Hepatocyte (in vitro differentiated cells): ENCODE results near the gene SYT3.

Experiments
- EZH2 ChIP-seq: fragments of 200-600 bp; sonication (generic); IDR thresholded peaks from 2 replicates; pipeline ENCODE4 v1.6.1; 2016; ENCODE audit warnings: antibody characterized with exemption, mild to moderate bottlenecking, borderline replicate concordance
- EZH2phosphoT487 ChIP-seq: fragments of 200-600 bp; sonication (generic); IDR thresholded peaks from one replicate; pipeline ENCODE4 v1.6.1; 2018; ENCODE audit warnings: antibody characterized with exemption, mild to moderate bottlenecking, low read depth, moderate library complexity; ENCODE audit not compliant: unreplicated experiment, severe bottlenecking
- TF ChIP-seq, protein P1 (sequence below): fragments of 200-600 bp; sonication (generic); IDR thresholded peaks from 2 replicates; pipeline ENCODE4 v1.5.1; 2016; ENCODE audit warnings: antibody characterized with exemption, mild to moderate bottlenecking; ENCODE audit not compliant: poor library complexity

DNA sequence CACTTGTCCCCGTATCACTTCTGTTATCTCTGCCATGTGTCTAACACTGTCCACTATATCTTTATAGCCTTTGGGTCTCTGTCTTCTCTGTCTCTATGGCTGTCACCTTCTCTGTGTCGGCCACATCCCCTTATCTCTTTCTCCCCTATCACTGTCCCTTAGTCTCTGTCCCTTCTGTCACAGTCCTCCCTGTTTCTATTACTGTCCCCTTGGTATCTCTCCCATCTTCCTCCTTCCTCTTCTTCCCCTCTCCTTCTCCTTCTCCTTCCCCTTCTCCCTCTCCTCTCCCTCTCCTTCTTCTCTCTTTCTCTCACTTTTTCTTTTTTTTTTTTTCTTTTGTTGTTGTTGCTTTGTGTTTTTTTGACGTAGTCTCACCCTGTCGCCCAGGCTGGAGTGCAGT, 36.7 kb downstream of the SYT3 start:
- TF ChIP-seq EZH2 (no peak), EZH2phosphoT487 (no peak)
- TF ChIP-seq, protein P1, sequence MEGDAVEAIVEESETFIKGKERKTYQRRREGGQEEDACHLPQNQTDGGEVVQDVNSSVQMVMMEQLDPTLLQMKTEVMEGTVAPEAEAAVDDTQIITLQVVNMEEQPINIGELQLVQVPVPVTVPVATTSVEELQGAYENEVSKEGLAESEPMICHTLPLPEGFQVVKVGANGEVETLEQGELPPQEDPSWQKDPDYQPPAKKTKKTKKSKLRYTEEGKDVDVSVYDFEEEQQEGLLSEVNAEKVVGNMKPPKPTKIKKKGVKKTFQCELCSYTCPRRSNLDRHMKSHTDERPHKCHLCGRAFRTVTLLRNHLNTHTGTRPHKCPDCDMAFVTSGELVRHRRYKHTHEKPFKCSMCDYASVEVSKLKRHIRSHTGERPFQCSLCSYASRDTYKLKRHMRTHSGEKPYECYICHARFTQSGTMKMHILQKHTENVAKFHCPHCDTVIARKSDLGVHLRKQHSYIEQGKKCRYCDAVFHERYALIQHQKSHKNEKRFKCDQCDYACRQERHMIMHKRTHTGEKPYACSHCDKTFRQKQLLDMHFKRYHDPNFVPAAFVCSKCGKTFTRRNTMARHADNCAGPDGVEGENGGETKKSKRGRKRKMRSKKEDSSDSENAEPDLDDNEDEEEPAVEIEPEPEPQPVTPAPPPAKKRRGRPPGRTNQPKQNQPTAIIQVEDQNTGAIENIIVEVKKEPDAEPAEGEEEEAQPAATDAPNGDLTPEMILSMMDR: no peak
